T-helper 1 cell treated with Interleukin-12 subunit alpha and Interleukin-12 subunit beta and Interleukin-4 antibody, amounts not matched to agents 30 ng/mL and 1 ng/mL, for 36 hours (primary cell): ENCODE results near the gene ATP6V1B1. TPM values are rescaled to one million over a fixed set of nuclear protein-coding genes. Genes with fewer than 3 reads are reported as not detected.
"Not testable (repeated sequence)": the region's sequence is repeated elsewhere in the genome, so short reads cannot be mapped to it uniquely, and the experiment has no call there.

ENCODE experiments used
- intact Hi-C: fragments of 100-400 bp; cut with micrococcal nuclease; formaldehyde crosslinking; loops from one replicate; pipeline ENCODE4 v1.15.1; 2024
- total RNA-seq: library from RNA; stranded (reverse); gene quantifications from 2 replicates; pipeline ENCODE4 v1.2.3, GENCODE V29; 2022

The ATP6V1B1 gene
- total RNA-seq, 1 donor from 2014 or later, result not detected

DNA sequence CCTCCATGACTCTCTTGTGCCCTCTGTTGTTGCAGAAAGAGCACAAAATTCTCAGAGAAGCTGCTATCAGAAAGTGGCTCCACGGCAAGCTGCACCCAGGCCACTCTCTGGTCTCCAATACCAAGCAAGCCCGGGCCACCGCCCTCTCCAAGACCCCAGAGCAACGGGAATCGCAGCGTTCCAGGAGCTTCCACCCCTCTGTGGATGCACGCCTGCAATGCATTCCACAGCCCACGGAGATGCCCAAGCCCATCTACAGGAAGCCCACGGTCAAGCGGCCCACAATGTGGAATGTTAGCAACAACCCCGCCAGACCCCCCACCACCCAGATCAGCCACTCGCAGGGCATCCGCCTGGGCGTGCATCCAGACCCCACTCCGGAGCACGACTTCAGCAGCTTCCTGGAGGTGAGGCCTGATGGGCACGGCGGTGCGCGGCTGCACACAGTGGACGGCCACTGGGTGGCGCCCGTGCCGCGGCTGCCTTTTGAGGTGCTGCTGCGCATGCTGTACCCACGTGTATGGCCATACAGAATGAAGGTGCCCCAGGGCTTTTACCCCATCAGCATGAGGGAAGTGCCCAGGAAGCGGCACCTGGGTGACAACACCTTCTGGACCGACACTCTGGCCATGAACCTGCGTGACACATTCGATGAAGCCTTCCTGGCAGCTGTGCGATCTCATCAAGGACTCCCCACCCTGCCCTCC is 49.0 kb downstream of the ATP6V1B1 start:
- intact Hi-C loops, result loop anchor here (1.0 to 2.0 kb wide), 5 partner anchors 7 to 84 kb away; partner anchors contain the start of genes NAGK and TEX261

- intact Hi-C loops, result loop anchor here (1.0 to 2.0 kb wide), 4 partner anchors 8 to 84 kb away; partner anchors contain the start of genes NAGK and TEX261
Measured at GRCh38 chr2:70985283-70985688, 49.6 kb downstream of the ATP6V1B1 start.

DNA sequence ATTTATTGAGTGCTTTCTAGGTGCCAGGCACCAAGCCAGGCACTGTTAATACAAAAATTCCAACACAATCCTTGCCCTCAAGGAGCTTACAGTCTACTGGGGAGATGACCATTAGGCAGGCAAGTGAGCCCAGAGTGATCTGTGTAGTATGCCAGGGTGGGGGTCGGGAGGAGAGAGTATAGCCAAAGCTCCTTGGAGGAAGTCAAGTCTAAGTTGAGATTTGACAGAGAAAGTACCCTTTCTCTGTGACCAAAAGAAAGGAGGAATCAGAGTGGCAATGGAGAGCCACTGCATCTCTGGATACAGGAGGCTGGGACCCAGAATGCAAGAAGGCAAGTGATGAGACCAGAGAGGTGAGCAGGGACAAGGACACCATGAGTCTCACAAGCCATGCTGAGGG is 50.3 kb downstream of the ATP6V1B1 start:
- intact Hi-C loops, result loop anchor here (1.0 to 2.0 kb wide), 4 partner anchors 8 to 83 kb away; partner anchors contain the start of genes NAGK and TEX261

GRCh38 chr2:70986499-70987189 is 50.9 kb downstream of the ATP6V1B1 start:
- intact Hi-C loops, result no loop called here

GRCh38 chr2:70987386-70987785 is 51.7 kb downstream of the ATP6V1B1 start:
- intact Hi-C loops, result no loop called here

DNA sequence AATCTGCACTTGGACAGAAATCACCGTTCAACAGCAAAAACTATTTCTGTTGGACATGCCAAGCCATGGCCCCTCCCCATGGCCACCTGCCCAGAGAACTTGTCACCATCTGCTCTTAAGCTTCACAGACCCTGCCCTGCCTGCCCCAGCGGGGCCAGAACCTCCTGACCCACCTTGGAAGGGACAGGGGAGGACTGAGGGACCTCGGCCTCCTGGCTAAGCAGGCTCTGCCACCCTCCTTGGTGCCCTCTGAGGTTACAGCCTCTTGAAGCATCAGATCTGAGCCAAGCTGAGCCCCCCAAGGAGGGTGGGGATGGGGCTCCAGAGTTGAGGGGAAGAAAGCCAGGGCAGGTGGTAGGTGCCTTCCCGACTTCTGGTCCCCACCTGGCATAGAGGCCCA is 52.5 kb downstream of the ATP6V1B1 start:
- intact Hi-C loops, result no loop called here

- intact Hi-C loops, result no loop called here
Measured at GRCh38 chr2:70988726-70989648, 53.3 kb downstream of the ATP6V1B1 start.

DNA sequence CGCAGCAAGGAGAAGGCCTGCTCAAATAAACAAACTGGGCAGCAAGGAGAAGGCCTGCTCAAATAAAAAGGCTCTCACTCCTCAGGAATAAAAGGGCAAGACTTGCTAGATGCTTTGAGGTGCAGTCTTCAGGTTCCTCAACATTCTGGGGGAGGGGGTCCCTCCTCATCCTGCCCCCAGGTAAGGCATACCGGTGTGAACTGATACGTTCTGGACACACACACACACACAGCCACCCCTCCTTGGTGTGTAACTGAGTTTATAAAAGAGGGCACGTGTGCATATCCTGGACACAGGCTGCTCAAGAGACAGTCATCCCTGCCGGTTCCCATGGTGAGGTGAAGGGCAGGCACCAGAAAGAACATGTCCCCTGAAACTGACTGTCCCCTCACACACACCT is 54.5 kb downstream of the ATP6V1B1 start:
- intact Hi-C loops, result loop anchor here (5.0 kb wide), 1 partner anchor 688 kb away; the partner anchor contains the start of gene FAM136A

- intact Hi-C loops, result loop anchor here (5.0 kb wide), 1 partner anchor 689 kb away; the partner anchor contains the start of gene FAM136A
Measured at GRCh38 chr2:70991142-70991541, 55.4 kb downstream of the ATP6V1B1 start.

- intact Hi-C loops, result loop anchor here (5.0 kb wide), 1 partner anchor 689 kb away; the partner anchor contains the start of gene FAM136A
Measured at GRCh38 chr2:70991742-70992141, 56.0 kb downstream of the ATP6V1B1 start.

DNA sequence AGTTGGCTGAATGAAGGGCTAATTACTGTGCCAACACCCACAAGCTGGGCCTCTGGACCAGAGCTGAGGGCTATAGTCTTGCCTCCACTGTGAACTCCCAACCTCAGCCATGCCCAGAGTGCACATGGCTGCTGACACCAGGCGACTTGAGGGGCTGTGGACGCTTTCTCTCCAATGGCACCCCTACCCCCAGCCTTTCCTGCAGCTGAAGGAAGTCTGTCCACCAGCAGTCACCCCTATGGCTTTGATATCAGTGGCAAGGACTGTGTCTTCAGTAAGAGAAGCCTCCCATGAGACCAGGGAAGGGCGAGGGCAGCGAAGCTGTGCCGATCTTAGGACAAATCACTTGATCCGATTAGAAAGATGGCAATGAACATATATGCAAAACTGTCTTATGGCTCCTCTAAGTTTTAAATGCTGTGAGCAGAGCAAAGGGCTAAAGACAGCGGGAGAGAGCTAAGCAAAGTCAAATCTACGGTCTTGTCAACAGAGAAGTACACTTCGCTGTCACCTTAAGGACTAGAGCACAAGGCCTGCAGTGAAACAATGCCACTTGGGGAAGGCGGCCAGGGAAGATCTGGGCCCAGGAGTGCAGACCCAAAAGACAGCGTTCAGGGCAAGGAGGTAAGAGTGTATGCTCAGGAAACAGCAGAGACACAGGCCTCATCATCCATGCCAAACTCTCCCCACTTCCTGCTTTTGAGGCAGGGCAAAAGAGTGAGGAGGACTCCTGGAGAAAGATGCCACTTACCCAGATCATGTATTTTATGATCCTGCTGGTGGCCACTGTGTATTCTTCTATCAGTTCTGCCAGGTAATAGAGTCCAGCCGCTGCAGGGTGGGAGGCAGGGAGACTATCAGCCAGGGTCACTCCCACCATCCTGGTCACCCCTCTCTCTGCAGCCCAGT is 57.5 kb downstream of the ATP6V1B1 start:
- intact Hi-C loops, result loop anchor here (5.0 kb wide), 1 partner anchor 691 kb away; the partner anchor contains the start of gene FAM136A

DNA sequence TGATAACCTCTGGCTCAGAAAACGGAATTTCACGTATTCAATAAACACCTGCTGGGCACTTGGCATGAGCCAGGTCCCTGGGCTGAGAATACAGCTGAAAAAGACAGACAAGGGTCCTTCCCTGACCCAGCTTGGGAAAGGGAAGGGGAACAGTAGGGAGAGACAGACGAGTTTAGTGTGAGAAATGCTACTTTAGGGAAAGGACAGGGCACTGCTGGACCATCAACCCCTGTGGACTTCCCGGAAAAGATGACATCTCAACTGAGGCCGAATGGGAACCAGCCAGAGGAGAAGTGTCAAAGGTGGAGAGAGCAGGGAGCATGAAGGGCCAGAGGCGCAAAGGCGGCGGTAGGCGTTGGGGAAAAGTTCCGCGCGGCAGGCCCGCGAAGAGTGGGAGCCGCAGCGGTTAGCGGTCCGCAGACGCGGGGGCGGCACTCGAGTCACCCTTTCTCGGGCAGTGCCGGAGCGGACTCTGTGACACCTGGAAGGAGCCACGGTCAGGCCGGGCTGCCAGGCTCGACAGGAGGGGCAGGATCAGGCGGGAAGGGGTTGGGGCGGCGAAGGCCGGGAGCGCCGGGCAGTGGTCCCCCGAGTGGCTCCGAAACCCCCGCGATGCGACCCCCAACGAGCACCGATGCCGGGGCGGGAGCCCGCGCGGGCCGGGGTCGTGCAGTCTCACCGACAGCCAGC is 58.5 kb downstream of the ATP6V1B1 start:
- intact Hi-C loops, result loop anchor here (1.0 to 5.0 kb wide), 5 partner anchors 9 to 692 kb away; partner anchors contain the start of genes FAM136A, MCEE, MPHOSPH10 and NAGK

- intact Hi-C loops, result loop anchor here (1.0 to 5.0 kb wide), 8 partner anchors 10 to 1608 kb away; partner anchors contain the start of genes FAM136A, GFPT1, MCEE and MPHOSPH10
Measured at GRCh38 chr2:70994699-70995425, 59.2 kb downstream of the ATP6V1B1 start, which contains the start of gene TEX261. Gene TEX261 (minus strand): TSS chr2:70994873. CDS start chr2:70994757, 116 bp downstream.

DNA sequence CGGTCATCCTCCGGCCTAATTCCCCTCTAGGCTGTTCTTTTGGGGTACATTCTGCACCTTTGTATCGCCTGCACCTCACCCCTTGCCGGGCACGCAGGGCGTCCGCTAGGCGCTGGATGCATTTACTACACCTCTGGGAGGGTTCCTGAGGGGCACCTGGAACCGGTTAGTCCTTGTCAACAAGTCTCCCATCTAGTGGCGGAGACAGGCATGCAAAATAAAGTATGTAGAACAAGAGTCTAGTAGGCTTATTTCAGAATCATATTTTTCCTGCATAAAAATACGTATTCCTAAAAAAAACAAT is 59.7 kb downstream of the ATP6V1B1 start:
- intact Hi-C loops, result loop anchor here (1.0 kb wide), 3 partner anchors 30 to 1608 kb away; partner anchors contain the start of genes GFPT1 and PAIP2B

DNA sequence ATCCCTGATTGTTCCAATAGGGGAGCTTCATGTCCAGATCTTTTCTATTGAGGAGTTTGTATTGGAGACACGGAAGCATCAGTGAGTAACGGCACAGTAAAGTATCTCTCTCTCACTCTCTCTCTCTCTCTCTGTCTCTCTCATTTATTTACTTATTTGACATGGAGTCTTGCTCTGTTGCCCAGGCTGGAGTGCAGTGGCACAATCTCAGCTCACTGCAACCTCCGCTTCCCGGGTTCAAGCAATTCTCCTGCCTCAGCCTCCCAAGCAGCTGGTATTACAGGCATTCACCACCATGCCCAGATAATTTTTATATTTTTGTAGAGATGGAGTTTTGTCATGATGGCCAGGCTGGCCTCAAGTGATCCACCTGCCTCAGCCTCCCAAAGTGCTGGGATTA is 63.2 kb downstream of the ATP6V1B1 start:
- intact Hi-C loops, result not testable (repeated sequence)

GRCh38 chr2:70999362-70999761 is 63.7 kb downstream of the ATP6V1B1 start:
- intact Hi-C loops, result no loop called here

- intact Hi-C loops, result not testable (repeated sequence)
Measured at GRCh38 chr2:70999931-71000330, 64.2 kb downstream of the ATP6V1B1 start.
